Measurements from ENCODE around the gene SHISA2.

Gene SHISA2

DNA sequence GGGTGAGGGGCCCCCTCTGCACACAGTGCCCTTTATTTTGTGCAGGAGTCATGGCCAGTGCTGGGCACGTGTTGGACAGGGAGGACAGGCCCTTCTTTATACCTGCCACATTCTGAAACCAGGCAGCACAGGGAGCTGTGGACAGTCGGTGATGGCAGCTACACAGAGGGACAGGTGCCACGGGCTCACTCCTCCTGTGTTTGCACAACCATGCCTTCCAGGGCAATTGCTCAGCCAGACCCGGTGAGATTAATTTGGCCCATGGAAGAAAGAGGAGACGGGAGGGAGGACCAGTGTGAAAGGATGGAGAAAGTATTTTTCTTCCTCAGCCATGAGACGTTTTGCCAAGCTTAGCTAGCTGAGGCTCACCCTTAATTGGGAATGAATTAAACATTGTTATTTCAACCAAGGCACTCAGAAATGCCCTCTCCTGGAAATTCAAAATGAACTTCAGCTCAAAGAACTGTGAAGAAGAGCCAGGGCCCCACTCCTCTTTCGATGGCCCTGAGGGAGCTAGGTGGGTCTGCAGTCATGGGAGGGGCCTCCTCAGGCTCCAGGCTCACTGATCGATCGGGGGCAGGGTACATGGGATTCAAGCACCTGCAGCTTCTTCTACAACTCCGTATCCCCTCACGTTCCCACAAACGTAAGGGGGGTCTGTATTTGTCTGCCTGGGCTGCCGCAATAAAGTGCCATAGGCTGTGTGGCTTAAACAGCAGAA lies 41.2 kb downstream of the SHISA2 start:
- TF ChIP-seq CTCF (IDR thresholded peaks at IDR 0.05; ENCODE audit: low read depth, low read length, missing control alignments), result no peak
- DNase-seq (ENCODE audit: low read depth), result no peak
- H3K4me3 ChIP-seq (ENCODE audit: low read depth, low read length), result no peak overlapping the region
- in situ Hi-C loops (cut with HindIII; ENCODE audit: low sequenced_read_pairs), result no loop called here

DNA sequence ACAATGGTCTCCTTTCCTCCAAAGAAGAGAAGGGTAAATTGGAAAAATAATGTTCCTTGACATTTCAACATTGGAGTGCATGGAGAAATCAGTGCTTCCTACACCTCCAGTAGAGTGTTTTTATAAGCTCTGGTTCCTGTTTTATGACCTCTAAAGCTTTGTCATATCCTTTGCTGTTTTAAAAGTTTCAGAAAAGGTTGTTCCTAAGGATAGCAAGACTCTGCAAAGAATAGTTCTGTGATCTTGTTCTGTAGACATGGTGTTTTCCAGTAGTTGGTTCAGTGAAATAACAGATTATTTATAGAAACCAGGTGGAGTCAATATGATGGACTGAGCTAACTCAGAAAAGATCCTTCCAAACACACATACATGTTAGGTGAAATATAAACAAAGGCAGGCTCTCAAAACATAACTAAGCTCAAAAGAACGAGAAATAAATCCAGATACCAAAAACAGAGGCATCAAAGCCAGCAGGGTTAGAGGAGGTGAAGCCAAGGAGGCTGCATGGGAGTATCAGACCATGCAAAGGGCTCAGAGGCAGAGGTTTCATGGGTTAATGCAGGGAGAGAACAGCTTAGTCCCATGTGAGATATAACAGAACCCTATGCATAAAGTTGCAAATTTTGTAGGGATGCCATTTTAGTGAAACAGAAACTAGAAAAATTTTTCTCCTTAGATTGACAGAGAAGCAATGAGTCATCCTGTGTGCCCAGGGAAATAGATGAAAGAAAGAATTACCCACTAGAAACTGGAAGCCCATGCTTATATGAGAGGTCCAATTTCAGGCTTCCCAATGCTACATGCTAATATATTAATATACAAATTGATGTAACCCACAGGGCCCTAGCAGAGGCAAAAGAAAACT lies 44.3 kb downstream of the SHISA2 start:
- DNase-seq (ENCODE audit: low read depth), result no peak
- in situ Hi-C loops (cut with HindIII; ENCODE audit: low sequenced_read_pairs), result no loop called here
- no peak for TF ChIP-seq CTCF (IDR thresholded peaks at IDR 0.05; ENCODE audit: low read depth, low read length, missing control alignments)
- no peak overlapping the region for H3K4me3 ChIP-seq (ENCODE audit: low read depth, low read length)

Data from astrocyte of the cerebellum (primary cell).